ENCODE measurements around the gene ABLIM1.

ABLIM1 gene

GRCh38 chr10:114646426-114646825, 11.6 kb downstream of the ABLIM1 start:
- DNase-seq: no peak

GRCh38 chr10:114645706-114646105, 12.4 kb downstream of the ABLIM1 start:
- DNase-seq: no peak

DNA sequence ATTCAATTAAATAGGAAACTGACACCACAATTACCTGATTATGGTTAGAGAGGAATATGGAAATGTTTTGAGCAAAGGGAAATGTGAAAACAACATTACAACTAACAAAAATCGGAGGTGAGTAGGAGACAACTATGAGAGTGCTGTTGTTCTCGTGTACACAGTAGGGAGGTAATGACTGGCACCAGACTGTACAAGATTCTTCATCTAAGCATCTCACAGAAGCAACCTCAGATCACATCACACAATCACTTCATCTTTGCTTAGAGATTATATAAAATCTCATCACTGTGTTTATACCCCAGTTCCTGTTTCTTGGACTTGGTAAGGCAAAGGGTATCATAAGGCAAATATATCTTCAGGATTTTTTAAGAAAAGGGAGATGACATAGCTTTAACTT, 14.9 kb downstream of the ABLIM1 start:
- no peak for DNase-seq

GRCh38 chr10:114642729-114643128, 15.3 kb downstream of the ABLIM1 start:
- DNase-seq: no peak

DNA sequence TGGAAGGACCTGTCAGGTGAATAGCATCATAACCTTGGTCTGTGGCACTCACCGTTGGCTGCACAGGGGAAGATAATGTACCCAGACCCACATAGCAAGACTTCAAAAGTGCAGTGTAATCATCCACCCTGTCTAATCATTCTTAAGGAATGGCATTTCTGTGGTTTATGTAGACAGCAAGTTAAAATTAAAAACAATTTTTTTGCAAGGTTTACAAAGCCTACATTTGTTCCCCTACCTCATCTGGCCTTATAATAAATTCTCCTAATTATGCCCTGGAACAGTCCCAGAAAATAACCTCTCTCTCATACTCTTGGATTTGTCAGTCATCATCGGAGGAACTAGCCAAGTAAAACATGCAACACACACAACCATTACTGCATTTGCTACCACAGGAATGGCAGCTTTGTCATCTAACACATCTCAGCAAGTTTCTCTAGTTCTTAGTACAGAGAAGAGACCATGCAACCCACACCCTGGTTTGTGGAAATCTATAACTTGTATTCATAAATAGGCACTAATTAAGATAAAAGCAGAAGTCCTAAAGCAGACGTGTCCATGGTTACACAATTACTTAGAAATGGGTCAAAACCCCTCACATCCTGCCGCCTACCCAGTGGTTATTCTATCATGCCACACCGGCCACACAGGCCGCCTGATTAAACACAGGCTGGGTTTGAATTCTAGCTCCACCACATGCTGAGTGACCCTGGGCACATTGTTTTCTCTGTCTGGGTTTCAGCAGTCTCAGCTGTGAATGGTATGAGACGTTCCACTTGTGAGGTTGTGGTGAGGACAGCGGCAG, 19.1 kb downstream of the ABLIM1 start:
- DNase-seq: no peak

- DNase-seq: no peak
Observed at GRCh38 chr10:114635797-114636550, 22.1 kb downstream of the ABLIM1 start.

DNA sequence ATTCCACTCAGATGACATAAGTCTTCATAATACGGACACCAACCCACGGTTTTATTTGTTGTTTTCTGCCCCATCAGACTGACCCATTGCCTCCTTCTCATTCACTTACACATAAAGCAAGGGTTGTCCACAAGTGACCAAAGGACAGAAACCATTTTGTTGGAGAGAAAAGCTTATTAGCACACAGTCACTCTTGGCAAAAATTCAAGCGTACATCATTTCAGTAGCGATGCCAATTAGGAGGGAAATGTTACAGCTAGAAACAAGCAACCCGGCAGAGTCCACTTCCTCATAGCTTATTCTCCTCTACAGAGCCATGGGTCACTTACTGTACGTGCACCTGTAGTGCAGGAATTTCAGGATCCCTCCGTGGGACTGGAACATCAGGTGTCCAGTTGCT, 23.0 kb downstream of the ABLIM1 start:
- no peak for DNase-seq

GRCh38 chr10:114634609-114634979, 23.5 kb downstream of the ABLIM1 start:
- no peak for DNase-seq

DNA sequence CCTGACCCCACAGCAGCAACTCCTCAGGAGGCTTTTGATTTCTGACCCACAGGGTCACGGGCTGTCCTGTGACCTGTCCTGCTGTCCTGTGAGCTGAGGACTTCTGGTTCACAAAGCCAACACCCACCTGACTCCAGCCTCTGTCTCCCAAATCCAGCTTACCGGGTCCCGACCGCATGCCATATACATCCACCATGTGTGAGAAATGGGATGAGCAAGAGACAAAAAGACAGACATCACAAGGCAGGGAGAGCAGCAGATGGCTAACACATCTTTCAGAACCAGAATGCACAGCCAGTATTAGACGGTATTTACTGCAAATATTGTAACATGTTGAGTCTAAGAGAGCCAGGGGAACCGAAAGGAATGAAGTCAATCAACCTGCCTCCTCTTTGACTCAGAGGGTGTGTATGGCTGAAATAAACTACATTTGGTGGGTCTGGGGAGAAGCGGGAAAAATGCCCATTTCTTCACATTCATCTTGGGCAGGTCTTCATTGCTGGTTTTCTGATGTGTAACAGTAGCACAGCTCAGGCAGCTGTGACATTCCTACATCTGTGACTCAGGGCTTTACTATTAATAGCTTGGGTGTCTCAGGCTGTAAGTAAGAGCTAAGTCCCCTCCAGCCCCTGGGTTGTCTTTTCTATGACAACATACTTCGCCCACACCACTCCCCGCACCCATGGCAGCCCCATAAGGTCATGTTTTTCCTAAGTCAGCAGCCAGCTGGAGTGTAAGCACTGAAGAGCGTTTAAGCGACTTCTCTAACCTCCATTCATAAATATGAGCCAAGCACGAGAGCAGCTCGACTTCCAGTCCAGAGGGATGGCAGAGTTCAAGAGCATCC, 25.0 kb downstream of the ABLIM1 start:
- DNase-seq: peak; percentile 31

DNA sequence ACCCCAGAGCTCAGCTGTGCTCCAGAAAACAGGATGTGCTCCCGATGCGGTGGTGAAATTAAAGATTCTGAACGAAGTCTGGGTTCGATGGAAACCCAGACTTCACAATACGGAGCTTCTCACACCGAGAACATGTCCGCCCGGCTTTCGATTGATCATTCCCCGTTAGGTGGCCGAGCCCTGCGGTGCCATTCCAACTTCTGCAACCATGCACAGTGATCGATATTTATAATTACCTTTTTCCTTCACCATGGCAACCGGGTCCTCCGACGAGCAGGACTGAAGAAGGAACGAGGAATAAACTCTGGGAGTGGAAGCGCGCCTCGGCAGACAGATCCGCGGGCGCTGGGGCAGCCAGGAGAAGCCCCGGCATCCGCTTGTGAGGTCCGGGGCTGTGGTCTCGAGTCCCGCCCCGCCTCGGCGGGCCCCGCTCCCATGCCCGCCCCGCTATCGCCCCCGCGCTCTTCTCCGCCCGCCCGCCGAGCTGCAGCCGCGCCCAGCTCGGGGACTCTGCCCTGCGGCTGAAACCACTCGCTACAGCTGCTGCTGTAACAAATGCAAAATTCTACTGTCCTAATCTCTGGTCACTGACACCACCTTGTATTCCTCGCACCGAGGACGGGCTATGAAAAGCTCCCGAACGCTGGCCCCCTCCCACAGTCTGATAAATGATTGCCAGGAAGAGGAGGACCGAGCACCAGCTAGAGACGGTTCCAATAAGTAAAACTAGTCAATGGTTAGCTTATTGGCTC, 26.2 kb downstream of the ABLIM1 start:
- peak; percentile 2 for DNase-seq

GRCh38 chr10:114631090-114631665, 26.9 kb downstream of the ABLIM1 start:
- DNase-seq: no peak

GRCh38 chr10:114629824-114630730, 28.0 kb downstream of the ABLIM1 start:
- no peak for DNase-seq

DNA sequence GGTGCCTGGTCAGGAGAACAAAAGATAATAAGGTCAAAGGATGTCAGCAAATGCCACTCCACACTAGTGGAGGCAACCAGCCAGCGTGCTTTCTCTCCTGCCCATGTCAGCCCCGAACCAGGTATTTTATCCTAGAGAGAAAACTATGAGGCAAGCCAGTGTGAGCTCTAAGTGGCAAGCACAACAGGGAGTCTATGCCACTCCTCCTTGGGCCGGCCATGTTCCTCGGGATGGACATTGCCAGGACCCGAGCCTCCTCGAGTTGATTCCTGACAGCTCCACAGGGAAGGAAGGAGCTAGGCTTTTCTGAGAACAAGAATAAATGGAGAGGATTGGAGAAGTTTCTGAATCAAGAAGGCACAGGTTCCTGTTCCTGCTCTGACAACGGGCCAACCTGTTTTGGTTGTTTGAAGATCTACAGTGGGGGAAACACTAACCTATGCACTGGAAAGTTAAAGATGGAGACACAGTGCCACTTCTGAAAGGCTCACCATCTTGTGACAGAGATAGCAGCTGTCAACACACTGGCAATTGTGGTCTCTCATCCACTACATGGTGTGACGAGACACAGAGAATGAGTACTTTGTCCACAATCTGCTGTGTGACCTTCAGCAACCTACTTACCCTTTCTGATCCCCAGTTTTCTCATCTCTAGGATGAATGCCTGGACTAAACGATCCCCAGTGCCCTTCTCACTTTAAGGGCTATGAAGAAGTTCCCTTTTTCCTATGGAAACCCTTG, 28.8 kb downstream of the ABLIM1 start:
- no peak for DNase-seq

DNA sequence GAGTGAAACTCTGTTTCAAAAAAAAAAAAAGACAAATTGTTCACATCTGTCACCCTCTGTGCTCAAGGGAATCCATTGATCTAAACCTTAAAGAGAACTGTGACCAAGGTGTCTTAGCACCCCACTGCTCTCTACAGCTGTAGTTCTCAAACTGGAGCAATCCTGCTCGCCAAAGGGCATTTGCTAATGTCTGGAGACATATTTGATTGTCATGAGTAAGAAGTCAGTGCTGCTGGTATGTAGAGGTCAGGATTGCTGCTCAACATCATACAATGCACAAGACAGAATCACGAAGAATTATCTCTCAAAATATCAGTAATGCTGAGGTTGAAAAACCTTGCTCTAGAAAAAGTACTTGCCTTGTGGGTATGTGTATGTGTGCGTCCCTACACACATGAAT, 30.0 kb downstream of the ABLIM1 start:
- DNase-seq: no peak

DNA sequence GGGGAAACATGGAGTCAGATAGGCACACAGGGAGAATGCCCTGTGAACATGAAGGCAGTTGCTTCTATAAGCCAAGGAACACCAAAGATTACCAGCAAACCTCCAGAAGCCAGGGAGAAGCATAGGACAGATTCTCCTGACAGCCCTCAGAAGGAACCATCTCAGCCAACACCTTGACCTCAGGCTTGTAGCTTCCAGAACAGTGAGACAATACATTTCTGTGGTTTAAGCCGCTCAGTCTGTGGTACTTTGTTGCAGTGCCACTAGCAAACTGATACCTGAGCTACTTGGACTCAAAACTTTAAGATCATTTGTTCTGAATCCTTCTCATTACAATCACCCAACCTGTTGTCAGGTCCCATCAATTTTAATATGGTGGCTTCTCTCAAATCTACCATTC, 31.2 kb downstream of the ABLIM1 start:
- DNase-seq: no peak

DNA sequence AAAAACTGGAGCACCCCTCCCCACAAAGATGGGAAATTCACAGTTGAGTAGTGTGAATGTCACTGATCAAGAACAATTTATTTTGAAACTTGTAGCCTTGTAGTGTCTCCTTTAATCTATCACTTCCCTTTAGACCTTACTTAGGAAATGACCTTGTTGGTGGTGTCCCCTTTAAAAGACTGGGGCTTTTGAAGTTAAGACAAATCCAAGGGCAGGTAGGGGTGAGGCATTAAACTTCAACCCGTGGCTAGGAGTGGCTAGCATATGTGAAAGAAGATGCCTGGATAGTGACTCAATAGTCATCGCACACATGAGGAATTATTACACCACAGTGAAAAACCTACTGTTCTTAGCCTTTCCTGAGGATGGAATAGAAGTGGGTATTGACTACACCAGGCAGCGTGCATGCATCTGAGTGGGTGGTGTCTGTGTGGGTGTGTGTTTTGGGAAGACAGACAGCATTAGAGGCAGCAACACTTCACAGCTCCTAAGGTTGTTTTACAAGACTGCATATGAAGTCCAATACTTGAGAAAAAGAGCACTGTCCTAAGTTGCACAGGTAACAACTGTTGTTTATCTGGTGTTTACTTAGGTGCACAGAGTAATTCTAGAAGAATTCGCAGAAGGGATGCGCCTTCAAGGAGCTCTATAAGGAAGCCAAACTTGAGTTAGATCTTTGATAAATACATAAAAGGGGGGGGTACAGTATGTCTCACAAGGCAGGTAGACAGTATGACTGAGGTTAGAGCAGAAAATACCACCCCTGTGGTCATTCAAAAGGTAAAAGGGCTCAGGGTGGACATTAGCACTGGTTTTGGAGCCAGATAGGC, 32.9 kb downstream of the ABLIM1 start:
- no peak for DNase-seq

DNA sequence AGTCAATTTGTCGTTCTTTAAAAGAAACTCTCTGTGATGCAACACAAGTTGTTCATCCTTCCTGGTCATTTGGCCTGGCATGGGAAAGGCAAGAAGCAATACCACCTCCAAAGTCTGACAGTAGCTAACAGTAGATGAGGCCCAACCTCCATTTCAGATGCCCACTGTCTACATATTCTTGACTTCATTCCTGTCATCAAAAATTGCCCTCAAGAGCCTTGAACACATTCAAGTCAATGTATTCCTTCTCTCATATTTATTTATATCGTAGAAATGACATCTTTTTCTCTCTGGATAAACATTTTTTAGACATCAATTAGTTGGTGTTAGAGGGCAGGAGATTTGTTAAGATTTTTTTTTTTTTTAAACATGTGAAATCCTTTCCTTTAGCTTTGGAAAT, 33.7 kb downstream of the ABLIM1 start:
- no peak for DNase-seq

DNA sequence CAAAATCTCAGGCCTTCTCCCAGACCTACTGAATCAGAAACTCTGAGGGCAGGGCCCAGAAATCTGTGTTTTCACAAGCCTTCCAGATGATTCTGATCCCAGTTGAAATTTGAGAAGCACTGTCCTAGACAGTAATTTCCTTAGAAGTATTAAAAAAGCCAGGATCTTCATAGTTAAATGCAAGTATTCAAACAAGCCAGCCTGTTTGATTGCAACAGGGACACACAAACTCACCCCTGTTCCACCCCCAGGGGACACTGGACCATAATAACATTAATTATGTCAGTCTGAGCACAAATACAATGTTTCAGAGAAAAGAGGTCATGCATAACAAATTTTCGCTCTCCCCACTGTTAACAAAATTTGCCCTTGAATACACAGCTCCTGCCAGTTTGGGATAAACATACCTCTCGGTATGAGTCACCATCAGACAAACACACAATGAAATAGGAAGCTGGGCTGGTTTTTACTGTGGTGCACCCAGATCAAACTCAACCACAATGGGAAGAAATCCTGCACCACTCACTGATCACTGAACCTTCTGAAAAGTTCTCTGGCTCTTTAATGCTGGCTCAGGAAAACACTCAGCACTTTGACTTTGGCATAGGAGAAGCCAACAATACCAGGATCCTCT, 34.3 kb downstream of the ABLIM1 start:
- no peak for DNase-seq

DNA sequence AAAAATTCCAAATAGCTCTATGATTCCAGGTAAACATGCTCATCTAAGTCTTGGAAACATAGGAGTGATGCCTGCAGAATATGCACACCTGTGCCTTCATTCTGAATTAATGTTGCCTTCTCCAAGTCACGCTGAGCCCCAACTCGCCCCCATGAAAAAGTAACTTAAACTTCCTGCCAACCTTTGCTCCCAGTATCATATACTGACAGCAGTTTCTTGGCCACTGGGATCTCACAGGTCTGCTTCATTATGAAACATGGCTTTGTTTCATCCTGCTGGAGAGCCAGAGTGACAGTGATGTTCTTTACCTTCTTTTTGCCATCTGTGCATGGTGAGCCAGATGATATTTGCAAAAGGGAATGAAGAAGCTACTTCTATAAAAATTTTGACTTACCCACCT, 34.9 kb downstream of the ABLIM1 start:
- no peak for DNase-seq

Measured in NCI-H82 (cell line).